HEK293T (cell line): ENCODE results near the gene PATJ.

Source experiments
- ARNT ChIP-seq: fragments of 450-650 bp; IDR thresholded peaks from 2 replicates; pipeline ENCODE4 v1.6.1; 2017; ENCODE audit warnings: mild to moderate bottlenecking
- BHLHE40 ChIP-seq: fragments of 450-650 bp; IDR thresholded peaks from 2 replicates; pipeline ENCODE4 v1.6.1; 2016; ENCODE audit warnings: mild to moderate bottlenecking, moderate library complexity, borderline replicate concordance
- ELF4 ChIP-seq: fragments of 450-650 bp; IDR thresholded peaks from 2 replicates; pipeline ENCODE4 v1.6.1; 2017; ENCODE audit warnings: antibody characterized with exemption
- FOXA1 ChIP-seq: fragments of 450-650 bp; IDR thresholded peaks from 2 replicates; pipeline ENCODE4 v1.6.1; 2016; ENCODE audit warnings: mild to moderate bottlenecking
- FOXK2 ChIP-seq: fragments of 450-650 bp; IDR thresholded peaks from 2 replicates; pipeline ENCODE4 v1.6.1; 2016; ENCODE audit warnings: mild to moderate bottlenecking
- FOXM1 ChIP-seq: fragments of 450-650 bp; IDR thresholded peaks from 2 replicates; pipeline ENCODE4 v1.6.1; 2017; ENCODE audit warnings: mild to moderate bottlenecking, borderline replicate concordance
- HDGF ChIP-seq: fragments of 450-650 bp; IDR thresholded peaks from 2 replicates; pipeline ENCODE4 v1.6.1; 2017; ENCODE audit warnings: antibody characterized with exemption, borderline replicate concordance
- LEF1 ChIP-seq: fragments of 450-650 bp; IDR thresholded peaks from 2 replicates; pipeline ENCODE4 v1.6.1; 2017; ENCODE audit warnings: mild to moderate bottlenecking, borderline replicate concordance
- NFRKB ChIP-seq: fragments of 450-650 bp; IDR thresholded peaks from 2 replicates; pipeline ENCODE4 v1.6.1; 2016; ENCODE audit warnings: mild to moderate bottlenecking, moderate library complexity
- SP1 ChIP-seq: fragments of 450-650 bp; IDR thresholded peaks from 2 replicates; pipeline ENCODE4 v1.6.1; 2017
- SUZ12 ChIP-seq: fragments of 450-650 bp; IDR thresholded peaks from 2 replicates; pipeline ENCODE4 v1.6.1; 2016; ENCODE audit warnings: mild to moderate bottlenecking
- TARDBP ChIP-seq: fragments of 450-650 bp; IDR thresholded peaks from 2 replicates; pipeline ENCODE4 v1.6.1; 2016

DNA sequence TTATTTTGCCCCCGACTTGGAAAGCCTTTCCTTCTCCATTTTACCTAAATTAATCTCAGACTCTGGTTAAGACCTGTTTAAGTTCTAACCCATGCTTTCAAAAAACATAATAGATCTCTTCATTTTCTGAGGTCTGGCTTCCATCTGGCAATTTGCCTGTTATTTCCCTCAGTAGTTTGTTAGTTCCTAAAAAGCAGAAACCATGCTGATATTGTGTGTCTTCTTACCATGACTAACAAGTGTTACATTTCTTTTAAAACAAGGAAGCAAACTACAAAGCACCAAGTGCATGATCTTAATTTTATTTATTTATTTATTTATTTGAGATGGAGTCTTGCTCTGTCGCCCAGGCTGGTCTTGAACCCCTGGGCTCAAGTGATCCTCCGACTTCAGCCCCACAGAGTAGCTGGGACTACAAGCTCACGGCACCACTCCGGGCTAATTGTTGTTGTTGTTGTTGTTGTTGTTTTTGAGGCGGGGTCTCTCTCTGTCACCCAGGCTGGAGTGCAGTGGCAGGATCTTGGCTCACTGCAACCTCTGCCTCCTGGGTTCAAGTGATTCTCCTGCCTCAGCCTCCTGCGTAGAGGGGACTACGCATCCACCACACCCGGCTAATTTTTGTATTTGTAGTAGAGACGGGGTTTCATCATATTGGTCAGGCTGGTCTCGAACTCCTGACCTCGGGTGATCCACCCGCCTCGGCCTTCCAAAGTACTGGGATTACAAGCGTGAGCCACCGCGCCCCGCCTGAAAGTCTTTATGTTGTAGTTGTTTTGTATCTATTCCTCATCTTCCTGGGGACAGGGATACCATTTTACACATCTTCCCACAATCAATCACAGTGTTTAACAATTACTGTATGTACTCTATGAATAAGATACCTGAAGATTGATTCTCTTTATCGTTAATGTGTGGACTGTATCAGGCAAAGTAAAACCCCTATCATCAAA is 1.3 kb upstream of the PATJ start:
- TF ChIP-seq FOXM1 (no peak), FOXK2 (no peak), BHLHE40 (no peak), HDGF (no peak), NFRKB (no peak), SP1 (no peak), LEF1 (no peak), ARNT (no peak), SUZ12 (no peak), TARDBP (no peak), FOXA1 (no peak), ELF4 (no peak)
